ENCODE measurements around the gene GET4. TPM values are rescaled to one million over a fixed set of nuclear protein-coding genes. Genes with fewer than 3 reads are reported as not detected.

The GET4 gene
- total and polyA plus RNA-seq, 2 of the 4 experiments (the other 2 are of a cell fraction): 11.3 to 30.9 TPM

DNA sequence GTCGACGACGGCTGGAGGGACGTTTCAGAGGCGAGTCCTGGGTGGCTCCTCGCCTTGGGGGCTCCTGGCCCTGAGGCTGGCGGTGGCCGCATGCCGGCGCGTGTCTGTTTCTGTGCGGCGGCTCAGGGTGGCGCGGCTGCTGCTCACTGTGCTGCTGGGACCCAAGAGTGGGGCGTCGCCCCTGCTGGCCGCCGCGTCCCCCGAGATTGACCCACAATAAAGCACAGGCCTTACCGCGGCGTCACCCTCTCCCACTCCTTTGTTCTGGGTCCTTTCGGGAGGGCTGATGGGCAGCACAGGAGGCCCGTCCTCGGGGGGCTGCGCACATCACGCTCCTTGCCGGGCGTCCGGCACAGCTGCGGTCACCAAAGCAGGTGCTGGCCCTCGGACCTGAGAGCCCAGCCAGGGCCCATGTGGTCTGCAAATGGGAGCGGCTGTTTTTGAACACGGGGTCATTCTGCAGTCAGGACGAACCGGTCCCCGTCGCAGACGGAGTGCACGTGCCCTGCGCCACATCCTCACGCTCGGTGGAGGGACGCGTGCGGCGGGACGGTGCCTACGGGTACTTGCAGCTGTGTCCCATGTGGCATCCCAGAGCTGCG lies 19.2 kb downstream of the GET4 start:
- H3K79me1 ChIP-seq (ENCODE audit: low read depth in 1 of 2, low read length in 2 of 2): peaks cover 3 to 13% of the 10 kb centered on the region in 2 experiments; a peak in 3 of 4 replicates
- no peak for DNase-seq
- intact Hi-C loops (cut with micrococcal nuclease): no loop called here
- H2AK9ac ChIP-seq (replicated peaks; ENCODE audit: low read depth, low read length, poor library complexity): no peak overlapping the region
- TF ChIP-seq BHLHE40 (IDR thresholded peaks at IDR 0.05; ENCODE audit: low read depth, low read length): no peak
- TF ChIP-seq RCOR1 (IDR thresholded peaks at IDR 0.05; ENCODE audit: insufficient replicate concordance, low read length): no peak
- TF ChIP-seq CHD1 (IDR thresholded peaks at IDR 0.05; ENCODE audit: low read depth, low read length): no peak
- TF ChIP-seq, protein P1, sequence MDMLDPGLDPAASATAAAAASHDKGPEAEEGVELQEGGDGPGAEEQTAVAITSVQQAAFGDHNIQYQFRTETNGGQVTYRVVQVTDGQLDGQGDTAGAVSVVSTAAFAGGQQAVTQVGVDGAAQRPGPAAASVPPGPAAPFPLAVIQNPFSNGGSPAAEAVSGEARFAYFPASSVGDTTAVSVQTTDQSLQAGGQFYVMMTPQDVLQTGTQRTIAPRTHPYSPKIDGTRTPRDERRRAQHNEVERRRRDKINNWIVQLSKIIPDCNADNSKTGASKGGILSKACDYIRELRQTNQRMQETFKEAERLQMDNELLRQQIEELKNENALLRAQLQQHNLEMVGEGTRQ (IDR thresholded peaks at IDR 0.05; ENCODE audit: low read depth, low read length): no peak
- TF ChIP-seq RFX5 (IDR thresholded peaks at IDR 0.05; ENCODE audit: low read depth, low read length): no peak
- no peak for TF ChIP-seq RAD21 (IDR thresholded peaks at IDR 0.05; ENCODE audit: low read length)
- no peak for TF ChIP-seq MXI1 (IDR thresholded peaks at IDR 0.05; ENCODE audit: borderline replicate concordance, low read depth, low read length)
- no peak for TF ChIP-seq CEBPB (IDR thresholded peaks at IDR 0.05; ENCODE audit: low read depth, low read length)
- TF ChIP-seq FOS (IDR thresholded peaks at IDR 0.05; ENCODE audit: low read depth, low read length): no peak
- ChIA-PET POLR2A (ENCODE audit: unreplicated experiment) (no interaction called here), CTCF (no interaction called here)
- no peaks in the 10 kb centered on the region for H3K4me1 ChIP-seq (ENCODE audit: control insufficient read depth, insufficient read depth, low read length)
- no peak overlapping the region for H2BK5ac ChIP-seq (ENCODE audit: low read depth, low read length, poor library complexity, severe bottlenecking)
- H2AK5ac ChIP-seq (ENCODE audit: low read depth, low read length): no peak overlapping the region
- no peak overlapping the region for H4K91ac ChIP-seq (ENCODE audit: insufficient read depth, low read depth, low read length)
- H3K4me3 ChIP-seq (ENCODE audit: insufficient read depth, low read depth, low read length): no peak overlapping the region
- H3K27ac ChIP-seq (ENCODE audit: insufficient read depth, low read length): no peak overlapping the region
- dilution Hi-C loops (cut with HindIII; ENCODE audit: low sequenced_read_pairs, unreplicated experiment): no loop called here
- 0 out of 2 replicates have a peak, but pooled peaks cover 5% of the 10 kb centered on the region for H3K9me1 ChIP-seq (ENCODE audit: insufficient read depth, low read length)
- BruUV-seq (replicated peaks): no TSS peak
- no peak overlapping the region for H4K5ac ChIP-seq (ENCODE audit: low read depth, low read length)
- H2BK20ac ChIP-seq (ENCODE audit: low read depth, low read length): no peak overlapping the region
- H3K36me3 ChIP-seq (ENCODE audit: control insufficient read depth, insufficient read depth, low read length): peaks cover 53% of the 10 kb centered on the region
- no peak overlapping the region for H2BK15ac ChIP-seq (ENCODE audit: low read depth, low read length)
- H3K9ac ChIP-seq (ENCODE audit: low read depth, low read length): no peak overlapping the region
- in situ Hi-C loops (cut with MboI; ENCODE audit: low sequenced_read_pairs): no loop called here
- no peak overlapping the region for H2AFZ ChIP-seq (replicated peaks; ENCODE audit: low read length, poor library complexity)
- H3K18ac ChIP-seq (ENCODE audit: low read depth, low read length): no peak overlapping the region
- no peaks in the 10 kb centered on the region for H3K9me3 ChIP-seq (ENCODE audit: control insufficient read depth, insufficient read depth, low read length)
- no peak overlapping the region for H3K56ac ChIP-seq (ENCODE audit: extremely low read depth, insufficient read depth, low read length)
- no peak overlapping the region for H3K23ac ChIP-seq (ENCODE audit: low read depth, low read length)
- H3K27me3 ChIP-seq (ENCODE audit: control insufficient read depth, insufficient read depth, low read length): no peaks in the 10 kb centered on the region
- H4K8ac ChIP-seq (ENCODE audit: low read depth in 2 of 2, low read length in 2 of 2): no peak overlapping the region
- no peak overlapping the region for H3K4ac ChIP-seq (ENCODE audit: low read depth, low read length)
- WGBS, 2 experiments (ENCODE audit: extremely low coverage in 2 of 2, insufficient read length in 1 of 2): 97% methylated on average over 35 of the region's 52 CpGs; no CpG with 5 or more reads in 1 of the 2 experiments
- H3K14ac ChIP-seq (replicated peaks; ENCODE audit: low read depth, low read length): no peak overlapping the region
- ATAC-seq (ENCODE audit: low read depth): no peak
- H3K4me2 ChIP-seq (ENCODE audit: low read depth, low read length): no peak overlapping the region
- H4K20me1 ChIP-seq (ENCODE audit: insufficient read depth, low read length): peaks cover 13% of the 10 kb centered on the region; the same call in 1 of the 2 replicates
- no peak overlapping the region for H2BK120ac ChIP-seq (ENCODE audit: low read depth, low read length)

All from IMR-90 (cell line).